Body of pancreas (tissue), 4 donors: ENCODE measurements around the gene SLC26A8. TPM values are rescaled to one million over a fixed set of nuclear protein-coding genes. Genes with fewer than 3 reads are reported as not detected.

Experiments
- ATAC-seq: fragments of 150-250 bp; one replicate; pipeline ENCODE4 v1.9.1; 2016
- DNase-seq, 4 donors: peaks; one replicate each; pipeline ENCODE4 v3.0.0-alpha.2; 2019
- H3K27ac ChIP-seq, 4 donors: fragments of 200-600 bp; sonication (generic); 1 replicate in 3 of 4; 2 replicates in 1 of 4; pipeline versions ENCODE4 v1.5.1 to v1.6.1; 2016 to 2019; ENCODE audit warnings: mild to moderate bottlenecking in 1 of 4, mixed read lengths in 1 of 4, moderate library complexity in 1 of 4
- H3K27me3 ChIP-seq, 2 donors: fragments of 200-600 bp; sonication (generic); one replicate each; pipeline ENCODE4 v1.6.0; 2016; ENCODE audit warnings: mild to moderate bottlenecking in 1 of 2
- H3K36me3 ChIP-seq, 2 donors: fragments of 200-600 bp; sonication (generic); replicated peaks in 1 of 2; 2 replicates each; pipeline ENCODE4 v1.5.1; 2016; ENCODE audit warnings: low read depth in 2 of 2; ENCODE audit not compliant: insufficient read depth in 1 of 2
- H3K4me1 ChIP-seq: fragments of 200-600 bp; sonication (generic); one replicate; pipeline ENCODE4 v1.6.0; 2016
- H3K4me3 ChIP-seq, 2 donors: fragments of 200-600 bp; sonication (generic); 1 replicate in 1 of 2; 2 replicates in 1 of 2; pipeline ENCODE4 v1.5.1; 2016 to 2019
- H3K9me3 ChIP-seq, 3 donors: fragments of 200-600 bp; sonication (generic); 1 replicate in 2 of 3; 2 replicates in 1 of 3; pipeline ENCODE4 v1.5.1; 2016
- CTCF ChIP-seq, 7 experiments: fragments of 450-650 bp in 4 of 7; fragments of 200-600 bp in 3 of 7; sonication (generic) in 3 of 7; IDR thresholded peaks; one replicate each; pipeline ENCODE4 v1.5.1; 2016 to 2019; ENCODE audit warnings: antibody characterized with exemption in 7 of 7
- POLR2A ChIP-seq, 3 donors: fragments of 450-650 bp; IDR thresholded peaks; one replicate each; pipeline ENCODE4 v1.6.1; 2016; ENCODE audit warnings: antibody characterized with exemption in 3 of 3, mild to moderate bottlenecking in 2 of 3
- WGBS, 2 donors: methylation state at CpG; one replicate each; pipeline ENCODE4 v1.1.5; 2017; 5-methylcytosine and 5-hydroxymethylcytosine counted together
- intact Hi-C: fragments of 100-400 bp; cut with DNase I; formaldehyde crosslinking; loops from one replicate; pipeline ENCODE4 v1.15.1; 2023
- total RNA-seq, 2 donors: library from RNA; depleted of rRNA; stranded (reverse); fragments of >200 nt; gene quantifications; one replicate each; pipeline ENCODE4 v1.1.0, GENCODE V29; 2016

The SLC26A8 gene
- total RNA-seq, 2 donors from 2014 or later = not detected

GRCh38 chr6:36071281-36071680 is 46.8 kb upstream of the SLC26A8 start:
- Histone ChIP-seq H3K9me3 (no peaks in the 10 kb centered on the region), H3K36me3 (no peaks in the 10 kb centered on the region), H3K4me3 (no peak overlapping the region), H3K27ac (no peak overlapping the region), H3K4me1 (peaks cover 40% of the 10 kb centered on the region), H3K27me3 (no peaks in the 10 kb centered on the region)
- no peak for TF ChIP-seq CTCF (IDR thresholded peaks at IDR 0.05)
- TF ChIP-seq POLR2A (IDR thresholded peaks at IDR 0.05) = no peak
- ATAC-seq = no peak
- no peak for DNase-seq
- intact Hi-C loops = no loop called here
- WGBS, 2 donors = 93% methylated on average over 3 of the region's 3 CpGs

- Histone ChIP-seq H3K36me3 (no peaks in the 10 kb centered on the region), H3K9me3 (no peaks in the 10 kb centered on the region), H3K4me1 (peaks cover 50% of the 10 kb centered on the region), H3K4me3 (no peak overlapping the region), H3K27ac (no peak overlapping the region), H3K27me3 (no peaks in the 10 kb centered on the region)
- ATAC-seq (no peak), DNase-seq (no peak)
- TF ChIP-seq CTCF (IDR thresholded peaks at IDR 0.05) (no peak), POLR2A (IDR thresholded peaks at IDR 0.05) (no peak)
- 45 to 56% methylated on average over 3 of the region's 3 CpGs for WGBS, 2 donors
- intact Hi-C loops = no loop called here
These were observed 45.8 kb upstream of the SLC26A8 start for GRCh38 chr6:36070252-36070651.

GRCh38 chr6:36069573-36069972 is 45.1 kb upstream of the SLC26A8 start:
- Histone ChIP-seq H3K27me3 (no peaks in the 10 kb centered on the region), H3K36me3 (no peaks in the 10 kb centered on the region), H3K4me1 (peaks cover 57% of the 10 kb centered on the region), H3K27ac (no peak overlapping the region), H3K9me3 (no peaks in the 10 kb centered on the region), H3K4me3 (no peak overlapping the region)
- intact Hi-C loops = no loop called here
- TF ChIP-seq POLR2A (IDR thresholded peaks at IDR 0.05) (no peak), CTCF (IDR thresholded peaks at IDR 0.05) (no peak)
- WGBS, 2 donors = 22% methylated on average over 1 of the region's 1 CpG
- ATAC-seq = no peak
- no peak for DNase-seq

GRCh38 chr6:36068586-36068985 is 44.1 kb upstream of the SLC26A8 start:
- peaks cover 61% of the 10 kb centered on the region for H3K4me1 ChIP-seq
- WGBS, 2 donors = 75 to 76% methylated on average over 3 of the region's 3 CpGs
- intact Hi-C loops = no loop called here

More at GRCh38 chr6:36068586-36068985, 44.1 kb upstream of the SLC26A8 start:
- no peaks in the 10 kb centered on the region for H3K36me3 ChIP-seq
- no peak for DNase-seq
- H3K27ac ChIP-seq = no peak overlapping the region
- no peak for TF ChIP-seq CTCF (IDR thresholded peaks at IDR 0.05)
- TF ChIP-seq POLR2A (IDR thresholded peaks at IDR 0.05) = no peak
- no peaks in the 10 kb centered on the region for H3K9me3 ChIP-seq
- ATAC-seq = no peak
- H3K27me3 ChIP-seq = no peaks in the 10 kb centered on the region
- no peak overlapping the region for H3K4me3 ChIP-seq
